Liver (tissue), 9 donors: ENCODE results near the gene SEMA4B. TPM values are rescaled to one million over a fixed set of nuclear protein-coding genes. Genes with fewer than 3 reads are reported as not detected.

Experiments used
- DNase-seq: peaks from one replicate; pipeline ENCODE4 v3.0.0-alpha.2; 2017; ENCODE audit warnings: low spot score
- H3K27ac ChIP-seq, 2 donors: one replicate each; pipeline ENCODE4 v1.7.0; 2013; ENCODE audit warnings: inconsistent platforms in 2 of 2, low read length in 2 of 2, control low read depth in 1 of 2, low read depth in 1 of 2, mild to moderate bottlenecking in 1 of 2
- H3K27me3 ChIP-seq, 4 donors: one replicate each; pipeline versions ENCODE4 v1.6.1 to v1.7.0; 2013; ENCODE audit warnings: low read length in 3 of 4, inconsistent platforms in 1 of 4, mild to moderate bottlenecking in 1 of 4, moderate library complexity in 1 of 4; ENCODE audit not compliant: control insufficient read depth in 4 of 4, insufficient read depth in 4 of 4
- H3K36me3 ChIP-seq, 4 donors: one replicate each; pipeline versions ENCODE4 v1.6.1 to v1.7.0; 2013; ENCODE audit warnings: low read length in 3 of 4, mild to moderate bottlenecking in 3 of 4, low read depth in 1 of 4, moderate library complexity in 1 of 4; ENCODE audit not compliant: control insufficient read depth in 4 of 4, insufficient read depth in 3 of 4
- H3K4me1 ChIP-seq, 4 donors: one replicate each; pipeline versions ENCODE4 v1.6.1 to v1.7.0; 2013; ENCODE audit warnings: low read length in 3 of 4, mild to moderate bottlenecking in 3 of 4, moderate library complexity in 1 of 4; ENCODE audit not compliant: control insufficient read depth in 4 of 4, insufficient read depth in 4 of 4
- H3K4me3 ChIP-seq, 3 donors: one replicate each; pipeline versions ENCODE4 v1.6.1 to v1.7.0; 2013; ENCODE audit warnings: low read length in 3 of 3, control low read depth in 1 of 3, low read depth in 1 of 3, mild to moderate bottlenecking in 1 of 3
- H3K9ac ChIP-seq, 2 donors: one replicate each; pipeline ENCODE4 v1.7.0; 2013; ENCODE audit warnings: low read length in 2 of 2, mild to moderate bottlenecking in 2 of 2, moderate library complexity in 2 of 2, control low read depth in 1 of 2, low read depth in 1 of 2
- H3K9me3 ChIP-seq, 4 donors: one replicate each; pipeline versions ENCODE4 v1.6.1 to v1.7.0; 2013; ENCODE audit warnings: low read length in 3 of 4; ENCODE audit not compliant: control insufficient read depth in 4 of 4
- ATF3 ChIP-seq: IDR thresholded peaks from 2 replicates; pipeline ENCODE4 v1.6.1; 2016; ENCODE audit warnings: antibody characterized with exemption
- CTCF ChIP-seq: fragments of 150-350 bp; IDR thresholded peaks from 2 replicates; pipeline ENCODE4 v1.5.1; 2017; ENCODE audit warnings: improper control_type of control experiment, low read depth, low read length; ENCODE audit not compliant: missing input control
- EGR1 ChIP-seq, 2 donors: IDR thresholded peaks; 2 replicates each; pipeline ENCODE4 v1.6.1; 2016 to 2018; ENCODE audit warnings: antibody characterized with exemption in 2 of 2, low read depth in 2 of 2
- FOXA1 ChIP-seq: IDR thresholded peaks from 2 replicates; pipeline ENCODE4 v1.6.1; 2016; ENCODE audit warnings: antibody characterized with exemption
- FOXA2 ChIP-seq: IDR thresholded peaks from 2 replicates; pipeline ENCODE4 v1.6.1; 2016; ENCODE audit warnings: antibody characterized with exemption
- GABPA ChIP-seq, 2 donors: IDR thresholded peaks in 1 of 2; conservative IDR thresholded peaks in 1 of 2; 2 replicates each; pipeline ENCODE4 v1.6.1; 2016; ENCODE audit warnings: antibody characterized with exemption in 2 of 2, mild to moderate bottlenecking in 1 of 2, moderate library complexity in 1 of 2
- HNF4A ChIP-seq, 2 donors: conservative IDR thresholded peaks; 2 replicates each; pipeline ENCODE4 v1.6.1; 2016; ENCODE audit warnings: antibody characterized with exemption in 2 of 2, mild to moderate bottlenecking in 2 of 2
- HNF4G ChIP-seq: IDR thresholded peaks from 2 replicates; pipeline ENCODE4 v1.6.1; 2016; ENCODE audit warnings: antibody characterized with exemption
- JUND ChIP-seq, 2 donors: IDR thresholded peaks; 2 replicates each; pipeline ENCODE4 v1.6.1; 2016; ENCODE audit warnings: antibody characterized with exemption in 2 of 2
- MAX ChIP-seq: IDR thresholded peaks from 2 replicates; pipeline ENCODE4 v1.6.1; 2016; ENCODE audit warnings: antibody characterized with exemption
- NR2F2 ChIP-seq: IDR thresholded peaks from 2 replicates; pipeline ENCODE4 v1.6.1; 2016; ENCODE audit warnings: antibody characterized with exemption
- RAD21 ChIP-seq, 2 donors: IDR thresholded peaks; 2 replicates each; pipeline ENCODE4 v1.6.1; 2016; ENCODE audit warnings: antibody characterized with exemption in 2 of 2, mild to moderate bottlenecking in 2 of 2
- REST ChIP-seq: IDR thresholded peaks from 2 replicates; pipeline ENCODE4 v1.6.1; 2016; ENCODE audit warnings: antibody characterized with exemption, mild to moderate bottlenecking
- RXRA ChIP-seq, 2 donors: IDR thresholded peaks; 2 replicates each; pipeline ENCODE4 v1.6.1; 2017 to 2018; ENCODE audit warnings: antibody characterized with exemption in 2 of 2, mild to moderate bottlenecking in 1 of 2
- SP1 ChIP-seq: IDR thresholded peaks from 2 replicates; pipeline ENCODE4 v1.6.1; 2018; ENCODE audit warnings: antibody characterized with exemption, mild to moderate bottlenecking
- TAF1 ChIP-seq: conservative IDR thresholded peaks from 2 replicates; pipeline ENCODE4 v1.6.1; 2016; ENCODE audit warnings: antibody characterized with exemption, mild to moderate bottlenecking
- YY1 ChIP-seq: IDR thresholded peaks from 2 replicates; pipeline ENCODE4 v1.6.1; 2016; ENCODE audit warnings: antibody characterized with exemption, mild to moderate bottlenecking
- ZBTB33 ChIP-seq: IDR thresholded peaks from 2 replicates; pipeline ENCODE4 v1.6.1; 2016; ENCODE audit warnings: antibody characterized with exemption
- WGBS: extraction: QIAGEN DNeasy Blood & Tissue Kit; methylation state at CpG from one replicate; pipeline ENCODE4 v1.1.7; 2013; 5-methylcytosine and 5-hydroxymethylcytosine counted together
- polyA plus RNA-seq, 2 donors: library from polyadenylated mRNA; stranded (reverse) in 1 of 2; unstranded in 1 of 2; fragments of 200-250 nt in 1 of 2; fragments of >200 nt in 1 of 2; fragmentation: Nextera tagmentation in 1 of 2; extraction: Ambion mirVana in 1 of 2; gene quantifications; one replicate each; pipeline versions ENCODE4 v1.2.1 to v1.2.3, GENCODE V29; 2013 to 2015
- total RNA-seq, 2 donors: library from RNA; depleted of rRNA; stranded (reverse); fragments of >200 nt; gene quantifications; one replicate each; pipeline ENCODE4 v1.2.3, GENCODE V29; 2014
- donor health status: healthy.
- donor health status: healthy.
- donor health status: healthy.
- donor health status: healthy.
- donor health status: healthy.

SEMA4B gene
- total and polyA plus RNA-seq, 4 donors = 14.3 to 52.2 (median 27.0) TPM

- DNase-seq = peak; percentile 96
- 2% methylated on average over 49 of the region's 49 CpGs for WGBS
- Histone ChIP-seq H3K27ac (peak within 1 kb of the TSS; percentile 96 to 97), H3K9ac (peak within 1 kb of the TSS; percentile 83 to 90), H3K9me3 (no peaks in the 10 kb centered on the region), H3K36me3 (peaks cover 7 to 15% (median 10%) of the 10 kb centered on the region in 4 donors), H3K4me3 (peak within 1 kb of the TSS; percentile 62 to 89 (median 86)), H3K4me1 (peaks cover 13 to 44% (median 33%) of the 10 kb centered on the region in 4 donors), H3K27me3 (no peaks in the 10 kb centered on the region)
- TF ChIP-seq YY1 (peak; percentile 62), HNF4G (peak; percentile 60), JUND (IDR thresholded peaks at IDR 0.05) (no peak), GABPA (IDR thresholded peaks at IDR 0.05 in 1 of 2, conservative IDR thresholded peaks at IDR 0.05 in 1 of 2) (no peak), ATF3 (no peak), TAF1 (peak; percentile 18), HNF4A (conservative IDR thresholded peaks at IDR 0.05) (peak; percentile 56 to 72), NR2F2 (peak; percentile 62), ZBTB33 (no peak), EGR1 (IDR thresholded peaks at IDR 0.05; ENCODE audit: low read depth in 2 of 2) (no peak), SP1 (peak; percentile 18), FOXA1 (no peak), MAX (no peak), REST (peak; percentile 47), CTCF (peak; percentile 7), RAD21 (IDR thresholded peaks at IDR 0.05) (peak; percentile 7 to 19), FOXA2 (no peak), RXRA (IDR thresholded peaks at IDR 0.05) (peak; percentile 16 to 58)
Observed at GRCh38 chr15:90234096-90234988, 33.2 kb downstream of the SEMA4B start, which contains the start of gene GDPGP1. Gene GDPGP1 (plus strand): TSS chr15:90234209. CDS start chr15:90240909, 6,700 bp downstream.
